DMS114 treated with DMSO at 0.1 percent for 48 hours (cell line): ENCODE results near the gene ZNF628.

Experiments used
- DNase-seq: peaks from one replicate; lab custom pipeline; 2025; ENCODE audit not compliant: unreplicated experiment; lab: John Stamatoyannopoulos, UW

Gene ZNF628

GRCh38 chr19:55449469-55449868 lies 26.9 kb upstream of the ZNF628 start:
- DNase-seq = no peak

GRCh38 chr19:55451163-55451964 lies 25.1 kb upstream of the ZNF628 start:
- no peak for DNase-seq

DNA sequence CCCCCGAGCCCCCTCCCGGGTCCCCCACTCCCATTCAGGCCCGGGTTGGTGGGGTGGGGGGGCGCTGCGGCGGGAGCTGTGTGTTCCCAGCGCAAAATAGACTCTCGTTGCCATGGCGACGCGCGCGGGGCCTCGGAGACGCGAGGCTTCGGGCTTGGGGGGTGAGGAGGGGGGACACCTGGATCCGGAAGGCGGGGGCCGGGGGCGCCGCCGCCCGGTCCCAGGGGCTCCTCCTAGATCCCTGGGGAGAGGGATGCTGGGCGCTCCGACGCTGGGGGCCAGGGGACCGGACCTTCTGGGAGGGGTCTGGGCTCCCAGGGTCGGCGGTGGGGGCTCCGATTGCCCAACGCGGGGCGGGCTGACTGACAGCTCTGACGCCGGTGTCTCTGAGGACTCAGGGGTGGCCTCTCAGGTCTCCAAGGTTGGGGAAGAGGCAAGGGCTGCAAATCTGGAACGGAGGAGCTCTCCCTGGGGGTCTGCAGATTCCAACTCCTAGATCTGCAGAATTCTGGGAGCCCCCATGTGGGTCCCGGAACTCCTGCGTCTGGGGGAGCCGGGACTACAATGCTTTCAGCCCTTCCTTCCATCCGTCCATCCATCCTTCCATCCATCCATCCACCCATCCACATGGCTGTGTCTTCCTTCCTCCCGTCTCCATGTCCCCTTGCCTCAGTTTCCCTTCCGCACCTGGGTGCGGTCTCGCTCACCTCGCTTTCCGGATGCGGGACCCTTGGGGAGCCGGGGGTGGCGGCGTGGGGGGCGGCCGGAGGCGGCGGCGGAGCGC lies 24.3 kb upstream of the ZNF628 start:
- DNase-seq = no peak

DNA sequence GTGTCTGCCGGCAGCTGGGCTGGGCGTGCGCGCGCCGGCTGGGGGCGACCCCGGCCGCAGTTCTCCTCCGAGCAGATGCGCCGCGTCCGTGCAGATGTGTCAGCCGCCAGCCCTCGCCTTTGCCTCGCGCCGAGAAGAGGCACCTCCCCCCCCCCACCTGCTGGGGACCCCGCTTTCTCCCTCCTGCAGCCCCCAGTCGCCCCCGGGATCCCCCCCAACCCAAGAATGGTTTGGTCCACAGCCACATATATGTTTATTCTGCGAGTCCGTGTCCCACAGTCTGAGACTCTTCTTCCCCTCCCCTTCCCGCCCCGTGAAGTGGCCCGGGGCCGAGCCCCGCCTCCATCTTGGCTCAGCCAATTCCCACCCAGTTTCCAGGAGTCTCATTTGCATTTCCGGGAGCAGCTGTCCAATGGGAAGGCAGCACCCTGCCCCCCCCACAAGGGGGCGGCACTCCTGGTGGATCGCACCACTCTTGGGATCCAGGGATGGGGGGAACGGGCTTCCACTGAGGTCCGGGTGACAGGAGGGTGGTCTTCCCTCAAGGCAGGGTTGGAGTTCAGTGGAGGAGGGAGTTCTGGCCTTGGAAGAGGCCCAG lies 23.6 kb upstream of the ZNF628 start:
- DNase-seq = peak; percentile 64

DNA sequence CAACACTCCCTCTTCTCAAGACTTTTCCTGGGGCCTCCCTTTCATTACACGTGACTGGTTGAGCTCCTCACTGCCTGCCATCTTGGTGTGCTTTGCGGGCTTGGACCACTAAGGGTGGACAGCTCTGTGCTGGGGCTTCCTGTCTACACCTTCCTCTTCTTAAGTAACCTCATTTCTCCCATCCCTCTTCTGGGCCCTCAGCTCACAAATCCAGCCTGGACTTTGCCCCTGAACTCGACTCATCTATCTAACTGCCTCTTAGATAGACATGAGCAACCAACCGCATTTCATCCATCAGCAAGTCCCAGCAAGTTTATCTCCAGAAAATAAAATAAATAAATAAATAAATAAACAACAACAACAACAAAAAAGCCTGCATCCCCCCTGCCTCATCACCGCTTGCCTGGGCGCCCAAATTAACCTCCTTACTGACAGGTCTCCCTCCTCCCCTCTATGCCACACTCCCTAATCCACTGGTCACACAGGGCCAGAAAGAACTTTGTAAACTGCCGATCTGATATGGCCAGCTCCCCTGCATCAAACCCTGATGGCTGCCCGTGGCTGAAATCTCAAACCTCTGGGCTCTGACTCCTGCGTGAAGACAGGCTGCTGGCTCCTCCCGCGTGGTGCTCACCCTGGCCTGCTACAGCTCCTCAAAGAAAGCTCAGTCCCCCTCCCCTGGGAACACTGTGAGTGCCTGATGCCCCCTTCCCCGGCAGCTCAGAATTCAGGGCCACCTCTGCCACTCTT lies 22.7 kb upstream of the ZNF628 start:
- no peak for DNase-seq

DNA sequence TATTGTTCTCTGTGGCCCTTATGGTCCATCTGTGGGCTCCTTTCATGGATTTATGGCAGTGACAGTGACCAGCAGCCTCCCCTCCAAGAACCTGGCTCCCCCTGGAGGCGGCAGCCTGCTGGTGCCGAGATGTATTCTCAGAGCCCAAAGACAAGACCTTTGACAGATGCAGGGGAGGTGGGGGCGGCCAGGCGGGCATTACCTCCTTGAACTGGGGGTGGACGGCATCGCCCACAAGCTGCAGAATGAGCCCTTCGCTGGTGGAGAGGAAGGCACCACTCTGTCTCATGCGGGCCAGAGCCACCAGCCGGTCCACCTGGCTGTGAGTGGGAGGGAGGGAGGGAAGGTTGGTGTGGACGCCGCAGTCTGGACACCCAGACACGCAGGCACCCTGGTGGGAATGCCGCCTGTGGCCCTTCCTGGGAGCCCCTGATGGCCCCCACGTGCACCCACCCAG lies 21.6 kb upstream of the ZNF628 start:
- no peak for DNase-seq

DNA sequence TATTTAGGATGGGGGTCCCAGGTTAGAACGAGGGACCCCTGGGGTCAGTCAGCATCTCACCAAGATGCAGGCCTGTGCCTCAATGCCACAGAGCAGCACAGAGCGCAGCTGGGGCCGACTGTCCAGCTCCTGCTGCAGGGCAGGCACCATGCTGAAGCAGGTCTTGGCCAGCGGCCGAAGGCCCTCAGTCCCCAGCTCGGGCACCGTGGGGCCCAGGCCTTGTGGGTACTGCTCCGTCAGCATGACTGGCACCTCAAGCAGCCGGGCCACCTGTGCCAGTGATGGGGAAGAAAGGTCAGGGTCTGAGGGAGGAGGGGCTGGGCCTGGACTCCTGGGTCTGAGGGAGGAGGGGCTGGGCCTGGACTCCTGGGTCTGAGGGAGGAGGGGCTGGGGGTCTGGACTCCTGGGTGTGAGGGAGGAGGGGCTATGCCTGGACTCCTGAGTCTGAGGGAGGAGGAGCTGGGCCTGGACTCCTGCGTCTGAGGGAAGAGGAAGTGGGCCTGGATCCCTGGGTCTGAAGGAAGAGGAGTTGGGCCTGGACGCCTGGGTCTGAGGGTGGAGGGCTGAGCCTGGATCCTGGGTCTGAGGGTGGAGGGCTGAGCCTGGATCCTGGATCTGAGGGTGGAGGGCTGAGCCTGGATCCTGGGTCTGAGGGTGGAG lies 20.7 kb upstream of the ZNF628 start:
- no peak for DNase-seq

- DNase-seq = no peak
Observed at GRCh38 chr19:55456347-55456746, 20.1 kb upstream of the ZNF628 start.

DNA sequence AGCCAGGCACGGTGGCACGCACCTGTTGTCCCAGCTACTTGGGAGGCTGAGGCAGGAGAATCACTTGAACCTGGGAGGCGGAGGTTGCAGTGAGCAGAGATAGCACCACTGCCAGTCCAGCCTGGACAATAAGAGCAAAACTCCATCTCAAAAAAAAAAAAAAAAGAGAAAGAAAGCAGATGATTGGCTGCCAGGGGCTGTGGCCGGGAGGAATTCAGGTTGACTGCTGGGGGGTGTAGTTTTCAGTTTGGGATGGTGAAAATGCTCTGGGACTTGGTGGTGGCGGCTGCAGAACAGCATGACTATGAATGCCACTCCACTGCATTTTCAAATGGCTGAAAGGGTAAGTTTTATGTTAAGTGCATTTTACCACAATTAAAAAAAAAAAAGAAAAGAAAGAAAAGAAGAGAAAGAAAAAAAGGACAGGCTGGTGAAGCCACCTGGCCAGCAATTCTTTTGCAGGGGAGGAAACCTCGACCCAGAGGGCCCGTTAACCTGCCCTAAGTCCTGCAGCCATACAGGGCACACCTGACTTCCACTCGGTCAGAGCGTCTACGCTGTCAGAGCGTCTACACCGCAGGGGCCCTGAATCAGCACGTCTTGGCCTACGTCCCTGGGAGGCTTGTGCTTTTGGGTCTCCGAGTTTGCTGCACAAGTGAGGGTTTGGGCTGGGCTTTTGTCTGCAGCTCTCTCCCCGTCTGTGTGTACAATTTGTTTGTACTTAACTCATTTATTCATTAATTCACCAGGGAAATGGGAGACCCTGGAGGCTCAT lies 18.5 kb upstream of the ZNF628 start:
- no peak for DNase-seq

GRCh38 chr19:55459551-55459949 lies 16.9 kb upstream of the ZNF628 start:
- DNase-seq = no peak

DNA sequence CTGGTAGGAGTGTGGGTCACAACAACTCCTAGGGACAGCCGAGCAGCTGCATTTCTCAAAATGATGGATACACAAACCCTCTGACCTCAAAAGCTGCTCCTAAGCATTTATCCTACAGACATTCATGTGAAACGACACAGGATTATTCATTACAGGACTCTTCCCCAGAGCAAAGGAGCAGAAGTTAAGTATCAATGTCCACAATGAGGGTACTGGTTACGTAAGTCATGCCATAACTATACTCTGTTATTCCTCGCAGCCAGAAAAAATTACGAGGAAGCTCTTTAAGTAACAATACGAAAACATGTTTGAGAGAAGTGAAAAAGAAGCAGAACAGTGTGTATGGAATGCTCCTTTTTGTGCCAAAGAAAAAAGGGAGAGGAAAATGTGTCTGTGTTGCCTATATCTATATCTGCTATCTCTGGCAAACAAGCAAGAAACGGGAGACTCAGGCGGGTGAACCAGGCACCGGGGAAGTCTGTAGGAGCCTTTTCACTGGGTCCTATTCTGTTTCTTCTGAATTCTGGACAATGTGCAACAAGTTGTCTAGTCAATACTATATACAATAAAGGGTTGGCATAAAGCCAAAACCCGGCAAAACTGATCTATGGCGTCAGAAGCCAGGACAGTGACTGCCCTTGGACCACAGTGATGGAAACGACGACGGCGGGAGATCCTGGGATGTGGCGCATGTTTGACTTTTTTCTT lies 16.3 kb upstream of the ZNF628 start:
- DNase-seq = no peak

DNA sequence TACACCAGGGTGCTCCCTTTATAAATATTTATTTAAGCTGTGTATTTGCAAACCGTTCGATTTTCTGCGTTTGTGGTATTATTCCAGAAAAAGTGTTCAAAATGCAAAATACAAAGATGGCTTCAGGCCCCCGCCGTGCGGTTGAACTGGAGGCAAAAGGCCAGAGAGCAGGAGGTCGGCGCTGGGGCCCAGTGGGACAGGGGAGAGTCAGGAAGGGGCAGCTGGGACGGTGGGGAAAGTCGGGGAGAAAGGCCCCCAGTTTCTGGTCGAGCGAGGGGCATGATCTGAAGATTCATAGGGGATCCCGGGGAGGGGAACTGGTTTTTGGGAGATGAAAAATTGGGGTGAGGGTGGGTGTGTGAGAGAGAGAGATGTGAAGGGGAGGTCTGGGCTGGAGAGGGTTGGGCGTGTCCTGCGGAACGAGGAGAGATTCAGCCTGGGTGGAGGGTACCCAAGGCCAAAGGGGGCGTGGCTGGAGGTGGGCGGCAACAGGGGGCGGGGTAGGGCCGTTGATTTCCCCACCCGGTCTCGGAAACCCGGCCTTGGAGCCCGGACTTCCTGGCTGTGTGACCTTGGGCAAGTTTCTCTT lies 15.7 kb upstream of the ZNF628 start:
- DNase-seq = peak; percentile 60

DNA sequence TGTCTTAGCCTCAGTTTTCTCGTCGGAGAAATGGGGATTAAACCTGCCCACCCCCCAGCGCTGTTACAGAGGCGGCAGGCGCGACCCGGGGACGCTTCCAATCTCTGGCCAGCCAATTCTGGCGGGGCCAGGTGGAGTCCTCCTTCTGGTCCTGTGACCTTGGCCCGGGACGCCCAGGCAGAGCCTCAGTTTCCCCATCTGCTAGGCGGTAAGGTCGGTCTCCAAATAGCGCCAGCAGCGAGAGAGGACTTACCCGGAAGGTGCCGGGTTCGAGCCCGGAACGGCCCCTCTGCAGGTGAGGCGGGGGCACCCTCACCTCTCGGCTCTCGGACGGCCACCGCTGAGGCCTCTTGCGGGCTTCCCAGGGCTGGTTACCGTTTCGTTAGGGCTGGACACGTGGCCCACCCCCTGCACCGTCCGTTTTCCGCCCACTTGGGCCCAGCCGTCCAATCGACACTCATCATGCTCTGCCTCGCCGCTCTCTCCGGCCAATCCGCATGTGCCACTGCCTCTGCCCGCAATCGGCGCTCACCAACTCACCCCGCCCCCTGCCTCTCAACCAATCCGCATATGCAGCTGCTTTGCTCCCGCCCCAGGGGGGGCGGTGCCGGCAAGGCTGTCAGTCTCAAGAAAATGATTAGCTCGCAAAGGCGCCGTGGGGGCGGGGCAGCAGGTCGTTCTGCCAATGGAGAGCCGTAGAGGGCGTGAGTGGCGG lies 15.0 kb upstream of the ZNF628 start, which contains the start of gene ISOC2:
Gene ISOC2, minus strand, starts transcription at position 384 of the 715 bp plus-strand sequence. CDS start 5,156 bp downstream, outside the sequence.
- DNase-seq = peak; percentile 99

- DNase-seq = no peak
Observed at GRCh38 chr19:55461974-55462626, 14.3 kb upstream of the ZNF628 start.

GRCh38 chr19:55462722-55463121 lies 13.7 kb upstream of the ZNF628 start:
- no peak for DNase-seq

- DNase-seq = no peak
Observed at GRCh38 chr19:55463583-55464031, 12.8 kb upstream of the ZNF628 start.

- DNase-seq = no peak
Observed at GRCh38 chr19:55464039-55464661, 12.3 kb upstream of the ZNF628 start.
